GM23338 (cell line): ENCODE results near the gene UST. TPM values are rescaled to one million over a fixed set of nuclear protein-coding genes. Genes with fewer than 3 reads are reported as not detected.
A peak's percentile ranks its signal among the peaks of the same experiment; 100 is the strongest.

Experiments used
- ATAC-seq: fragments of 200-7000 bp; cut with Tn5 transposase; 3 replicates; pipeline ENCODE4 v1.9.1; 2020
- DNase-seq: peaks from one replicate; pipeline ENCODE4 v3.0.0-alpha.2; 2015; ENCODE audit warnings: low spot score
- H2AFZ ChIP-seq: fragments of 200-600 bp; sonication (generic); 2 replicates; pipeline ENCODE4 v1.8.0; 2016; ENCODE audit warnings: antibody characterized with exemption, mild to moderate bottlenecking, moderate library complexity
- H3F3A ChIP-seq: fragments of 200-600 bp; sonication (generic); replicated peaks from 2 replicates; pipeline ENCODE4 v1.8.0; 2017; ENCODE audit warnings: antibody characterized with exemption, mixed run types, low read depth
- H3K27ac ChIP-seq: fragments of 200-600 bp; sonication (generic); 2 replicates; pipeline ENCODE4 v1.6.1; 2016; ENCODE audit warnings: low read depth
- H3K27me3 ChIP-seq: fragments of 200-600 bp; sonication (generic); 2 replicates; pipeline ENCODE4 v1.8.0; 2016; ENCODE audit warnings: mild to moderate bottlenecking, mixed run types, moderate library complexity; ENCODE audit not compliant: insufficient read depth
- H3K36me3 ChIP-seq: fragments of 200-600 bp; sonication (generic); 2 replicates; pipeline ENCODE4 v1.8.0; 2016; ENCODE audit warnings: mild to moderate bottlenecking; ENCODE audit not compliant: insufficient read depth
- H3K4me1 ChIP-seq: fragments of 200-600 bp; sonication (generic); 2 replicates; pipeline ENCODE4 v1.8.0; 2016; ENCODE audit warnings: mild to moderate bottlenecking, moderate library complexity; ENCODE audit not compliant: insufficient read depth
- H3K4me2 ChIP-seq: fragments of 200-600 bp; sonication (generic); 2 replicates; pipeline ENCODE4 v1.7.1; 2017; ENCODE audit warnings: mixed run types
- H3K4me3 ChIP-seq: fragments of 200-600 bp; sonication (generic); 2 replicates; pipeline ENCODE4 v1.6.1; 2016; ENCODE audit warnings: mixed run types
- H3K79me2 ChIP-seq: fragments of 200-600 bp; sonication (generic); replicated peaks from 2 replicates; pipeline ENCODE4 v1.8.0; 2017; ENCODE audit warnings: mild to moderate bottlenecking; ENCODE audit not compliant: insufficient read depth
- H3K9me2 ChIP-seq: fragments of 200-600 bp; sonication (generic); 2 replicates; pipeline ENCODE4 v1.8.0; 2017; ENCODE audit not compliant: insufficient read depth
- H4K20me1 ChIP-seq: fragments of 200-600 bp; sonication (generic); replicated peaks from 2 replicates; pipeline ENCODE4 v1.8.0; 2017; ENCODE audit warnings: mild to moderate bottlenecking; ENCODE audit not compliant: insufficient read depth
- H3K27ac Mint-ChIP-seq: 2 replicates; pipeline ENCODE4 v1.8.0; 2020; ENCODE audit warnings: inconsistent platforms, mild to moderate bottlenecking, moderate library complexity, mixed read lengths
- H3K27me3 Mint-ChIP-seq: 3 replicates; pipeline ENCODE4 v1.8.0; 2022; ENCODE audit warnings: low read depth, mild to moderate bottlenecking, moderate library complexity, mixed read lengths, inconsistent platforms; ENCODE audit not compliant: insufficient read depth, poor library complexity
- H3K36me3 Mint-ChIP-seq: 3 replicates; pipeline ENCODE4 v1.8.0; 2021; ENCODE audit warnings: low read depth, mild to moderate bottlenecking, inconsistent platforms, moderate library complexity, mixed read lengths
- H3K4me1 Mint-ChIP-seq: 3 replicates; pipeline ENCODE4 v1.8.0; 2020; ENCODE audit warnings: mild to moderate bottlenecking, inconsistent platforms, mixed read lengths
- H3K4me3 Mint-ChIP-seq: 3 replicates; pipeline ENCODE4 v1.8.0; 2021; ENCODE audit warnings: moderate library complexity, mild to moderate bottlenecking, inconsistent platforms, mixed read lengths
- H3K9me3 Mint-ChIP-seq: 3 replicates; pipeline ENCODE4 v1.8.0; 2020; ENCODE audit warnings: moderate library complexity, mild to moderate bottlenecking, inconsistent platforms, mixed read lengths
- CTCF ChIP-seq, 2 experiments: fragments of 200-600 bp in 1 of 2; sonication (generic) in 1 of 2; conservative IDR thresholded peaks; 2 replicates each; pipeline versions ENCODE4 v1.5.1 to v1.6.1; 2016 to 2017; ENCODE audit warnings: antibody characterized with exemption in 2 of 2, low read depth in 2 of 2, mild to moderate bottlenecking in 2 of 2, moderate library complexity in 1 of 2
- ETS1 ChIP-seq: IDR thresholded peaks from 2 replicates; pipeline ENCODE4 v1.6.1; 2016; ENCODE audit warnings: antibody characterized with exemption
- EZH2 ChIP-seq: fragments of 200-600 bp; sonication (generic); IDR thresholded peaks from one replicate; pipeline ENCODE4 v1.8.0; 2017; ENCODE audit warnings: antibody characterized with exemption, mild to moderate bottlenecking, low read depth; ENCODE audit not compliant: unreplicated experiment
- EZH2phosphoT487 ChIP-seq: fragments of 200-600 bp; sonication (generic); IDR thresholded peaks from one replicate; pipeline ENCODE4 v1.8.1; 2018; ENCODE audit warnings: antibody characterized with exemption; ENCODE audit not compliant: unreplicated experiment
- JUNB ChIP-seq: IDR thresholded peaks from one replicate; pipeline ENCODE4 v1.6.1; 2016; ENCODE audit warnings: antibody characterized with exemption; ENCODE audit not compliant: unreplicated experiment
- NANOG ChIP-seq: IDR thresholded peaks from 2 replicates; pipeline ENCODE4 v1.6.1; 2016; ENCODE audit warnings: antibody characterized with exemption, borderline replicate concordance
- POLR2AphosphoS5 ChIP-seq: IDR thresholded peaks from 2 replicates; pipeline ENCODE4 v1.6.1; 2016; ENCODE audit warnings: antibody characterized with exemption, low read depth
- REST ChIP-seq: IDR thresholded peaks from one replicate; pipeline ENCODE4 v1.6.1; 2018; ENCODE audit warnings: antibody characterized with exemption; ENCODE audit not compliant: unreplicated experiment
- STAT1 ChIP-seq: IDR thresholded peaks from one replicate; pipeline ENCODE4 v1.6.1; 2016; ENCODE audit warnings: antibody characterized with exemption; ENCODE audit not compliant: unreplicated experiment
- ZNF114 ChIP-seq: fragments of 250-450 bp; sonication (Bioruptor Pico); IDR thresholded peaks from 2 replicates; pipeline ENCODE4 v1.5.0; 2020; ENCODE audit warnings: mild to moderate bottlenecking, moderate library complexity
- ZNF331 ChIP-seq: fragments of 250-450 bp; sonication (Bioruptor Pico); IDR thresholded peaks from 2 replicates; pipeline ENCODE4 v1.5.0; 2020; ENCODE audit warnings: low read depth, mild to moderate bottlenecking, moderate library complexity
- ZNF462 ChIP-seq: fragments of 250-450 bp; sonication (Bioruptor Pico); IDR thresholded peaks from 2 replicates; pipeline ENCODE4 v1.5.0; 2020; ENCODE audit warnings: mild to moderate bottlenecking, moderate library complexity
- polyA plus RNA-seq: library from polyadenylated mRNA; unstranded; fragments of >200 nt; fragmentation: Nextera tagmentation; extraction: Ambion mirVana; gene quantifications from 2 replicates; pipeline ENCODE4 v1.2.1, GENCODE V29; 2016
- total RNA-seq: library from RNA; depleted of rRNA; stranded (reverse); fragments of >200 nt; shearing (Covaris generic); gene quantifications from 2 replicates; pipeline ENCODE4 v1.2.3, GENCODE V29; 2014

The UST gene
- total and polyA plus RNA-seq, 2 experiments from 2014 or later: 12.6 to 33.0 TPM

DNA sequence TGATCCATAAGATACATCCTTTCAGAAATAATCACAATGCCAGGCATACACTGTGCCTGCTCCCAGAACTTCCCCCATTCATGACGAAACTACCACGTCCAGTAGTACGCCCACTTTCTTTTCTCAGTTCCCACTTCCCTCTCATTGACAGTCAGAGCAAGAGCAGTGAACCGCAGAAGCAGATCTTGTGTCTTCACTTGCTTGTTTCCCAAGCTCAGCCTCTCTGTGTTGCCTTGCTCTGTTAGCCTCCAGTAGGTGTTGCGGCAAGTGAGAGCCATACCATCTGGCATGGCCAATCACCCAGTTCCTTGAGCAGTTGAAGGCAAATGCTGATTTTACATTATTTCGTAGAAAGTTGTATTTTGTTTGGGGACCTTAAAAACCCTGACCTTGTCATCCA, 11.7 kb downstream of the UST start:
- no peaks in the 10 kb centered on the region for H3K9me3 Mint-ChIP-seq
- no peaks in the 10 kb centered on the region for H3F3A ChIP-seq
- H3K36me3 ChIP-seq: no peaks in the 10 kb centered on the region
- H3K9me2 ChIP-seq: no peaks in the 10 kb centered on the region
- no peak overlapping the region for H3K4me2 ChIP-seq
- peaks cover 63% of the 10 kb centered on the region for H3K4me1 ChIP-seq
- H3K27me3 ChIP-seq: no peaks in the 10 kb centered on the region
- ATAC-seq (no peak), DNase-seq (no peak)
- H3K27ac ChIP-seq: 0 out of 2 replicates have a peak overlapping the region, but pooled peaks have one; percentile 6
- no peak overlapping the region for H3K4me3 Mint-ChIP-seq
- no peak overlapping the region for H3K4me3 ChIP-seq
- H3K27me3 Mint-ChIP-seq: peaks cover 3% of the 10 kb centered on the region
- TF ChIP-seq EZH2 (no peak), ZNF114 (CRISPR knock-in tag) (no peak), REST (no peak), CTCF (conservative IDR thresholded peaks at IDR 0.05; ENCODE audit: low read depth in 2 of 2) (no peak), EZH2phosphoT487 (no peak), STAT1 (no peak), ETS1 (no peak), ZNF331 (CRISPR knock-in tag) (no peak), JUNB (no peak), NANOG (no peak), ZNF462 (CRISPR knock-in tag) (no peak), POLR2AphosphoS5 (no peak)
- peak overlapping the region; percentile 2; the same call in 1 of the 2 replicates for H3K27ac Mint-ChIP-seq
- H3K4me1 Mint-ChIP-seq: peaks cover 68% of the 10 kb centered on the region
- peaks cover 3% of the 10 kb centered on the region; the same call in 1 of the 3 replicates for H3K36me3 Mint-ChIP-seq
- peaks cover 100% of the 10 kb centered on the region for H3K79me2 ChIP-seq
- H4K20me1 ChIP-seq: peaks cover 51% of the 10 kb centered on the region
- no peak overlapping the region for H2AFZ ChIP-seq
